Esophagus squamous epithelium (tissue), 4 donors: ENCODE measurements around the gene TPSB2.

Experiments used
- POLR2A ChIP-seq, 4 donors: fragments of 450-650 bp; IDR thresholded peaks; one replicate each; pipeline ENCODE4 v1.6.1; 2017; ENCODE audit warnings: antibody characterized with exemption in 4 of 4, mild to moderate bottlenecking in 4 of 4, moderate library complexity in 3 of 4
- TF ChIP-seq, protein P1 (sequence below), 6 experiments: fragments of 450-650 bp in 4 of 6; fragments of 200-600 bp in 2 of 6; sonication (generic) in 2 of 6; IDR thresholded peaks; one replicate each; pipeline ENCODE4 v1.5.1; 2016 to 2019; ENCODE audit warnings: antibody characterized with exemption in 6 of 6, mild to moderate bottlenecking in 4 of 6, moderate library complexity in 4 of 6

DNA sequence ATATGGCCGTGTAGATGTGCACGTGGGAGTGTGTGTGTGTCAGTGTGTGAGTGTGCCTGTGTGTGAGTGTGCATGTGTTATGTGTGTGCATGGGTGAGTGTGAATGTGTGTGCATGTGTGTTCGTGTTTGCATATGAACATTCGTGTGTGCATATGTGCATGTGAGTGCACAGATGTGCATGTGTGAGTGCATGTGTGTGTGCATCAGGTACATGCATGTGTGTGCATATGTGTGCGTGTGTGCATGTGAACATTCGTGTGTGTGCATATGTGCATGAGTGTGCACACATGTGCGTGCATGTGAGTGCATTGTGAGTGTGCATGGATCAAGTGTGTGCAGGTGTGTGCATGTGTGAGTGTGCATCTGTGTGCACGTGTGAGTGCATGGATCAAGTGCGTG lies 8.0 kb upstream of the TPSB2 start:
- no peak for TF ChIP-seq POLR2A (IDR thresholded peaks at IDR 0.05)
- TF ChIP-seq, protein P1, sequence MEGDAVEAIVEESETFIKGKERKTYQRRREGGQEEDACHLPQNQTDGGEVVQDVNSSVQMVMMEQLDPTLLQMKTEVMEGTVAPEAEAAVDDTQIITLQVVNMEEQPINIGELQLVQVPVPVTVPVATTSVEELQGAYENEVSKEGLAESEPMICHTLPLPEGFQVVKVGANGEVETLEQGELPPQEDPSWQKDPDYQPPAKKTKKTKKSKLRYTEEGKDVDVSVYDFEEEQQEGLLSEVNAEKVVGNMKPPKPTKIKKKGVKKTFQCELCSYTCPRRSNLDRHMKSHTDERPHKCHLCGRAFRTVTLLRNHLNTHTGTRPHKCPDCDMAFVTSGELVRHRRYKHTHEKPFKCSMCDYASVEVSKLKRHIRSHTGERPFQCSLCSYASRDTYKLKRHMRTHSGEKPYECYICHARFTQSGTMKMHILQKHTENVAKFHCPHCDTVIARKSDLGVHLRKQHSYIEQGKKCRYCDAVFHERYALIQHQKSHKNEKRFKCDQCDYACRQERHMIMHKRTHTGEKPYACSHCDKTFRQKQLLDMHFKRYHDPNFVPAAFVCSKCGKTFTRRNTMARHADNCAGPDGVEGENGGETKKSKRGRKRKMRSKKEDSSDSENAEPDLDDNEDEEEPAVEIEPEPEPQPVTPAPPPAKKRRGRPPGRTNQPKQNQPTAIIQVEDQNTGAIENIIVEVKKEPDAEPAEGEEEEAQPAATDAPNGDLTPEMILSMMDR (IDR thresholded peaks at IDR 0.05), result no peak
